Suprapubic skin (tissue), 4 donors: ENCODE data around the gene SEL1L3.

ENCODE experiments used
- CTCF ChIP-seq, 2 donors: fragments of 200-600 bp in 1 of 2; fragments of 450-650 bp in 1 of 2; sonication (generic) in 1 of 2; IDR thresholded peaks; one replicate each; pipeline ENCODE4 v1.5.1; 2016 to 2019; ENCODE audit warnings: antibody characterized with exemption in 2 of 2, mild to moderate bottlenecking in 1 of 2, moderate library complexity in 1 of 2
- EP300 ChIP-seq: sonication (generic); formaldehyde crosslinking; IDR thresholded peaks from one replicate; pipeline ENCODE4 v1.6.1; 2017; ENCODE audit warnings: antibody characterized with exemption
- POLR2A ChIP-seq, 2 donors: fragments of 450-650 bp; IDR thresholded peaks; one replicate each; pipeline ENCODE4 v1.6.1; 2017; ENCODE audit warnings: antibody characterized with exemption in 2 of 2, mild to moderate bottlenecking in 2 of 2, moderate library complexity in 2 of 2
- POLR2AphosphoS5 ChIP-seq, 3 donors: sonication (generic); formaldehyde crosslinking; IDR thresholded peaks; one replicate each; pipeline ENCODE4 v1.6.1; 2017; ENCODE audit warnings: antibody characterized with exemption in 3 of 3

- no peak for TF ChIP-seq POLR2A (IDR thresholded peaks at IDR 0.05)
- TF ChIP-seq CTCF (IDR thresholded peaks at IDR 0.05) = no peak
- no peak for TF ChIP-seq EP300
- TF ChIP-seq POLR2AphosphoS5 (IDR thresholded peaks at IDR 0.05) = no peak
Observed at GRCh38 chr4:25856756-25857155, 6.0 kb downstream of the SEL1L3 start.
